GM12801 (cell line): ENCODE results near the gene GALNTL6.

Experiments
- TF ChIP-seq, protein P1 (sequence below): IDR thresholded peaks from one replicate; pipeline ENCODE4 v1.5.1; 2011; ENCODE audit warnings: control low read depth; ENCODE audit not compliant: insufficient read length; ENCODE audit errors: extremely low read depth

GALNTL6 gene

DNA sequence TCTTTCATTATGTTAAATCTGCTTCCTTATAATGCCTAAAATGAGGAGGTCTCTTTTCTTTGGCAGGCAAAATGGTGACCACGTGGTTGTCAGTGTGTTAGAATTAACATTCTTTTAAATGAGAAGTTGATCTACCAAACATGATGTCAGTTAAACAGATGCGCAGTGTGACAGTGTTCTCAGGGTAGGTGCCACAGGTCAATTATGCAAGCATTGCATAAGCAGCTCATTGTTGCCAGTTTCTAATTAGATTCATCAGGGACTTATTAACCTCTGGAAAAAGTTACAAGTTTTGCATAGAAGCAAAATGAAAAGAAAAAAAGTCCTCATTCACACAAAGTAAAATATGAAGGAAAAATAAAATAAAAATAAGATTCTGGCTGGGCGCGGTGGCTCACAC lies 1031.4 kb downstream of the GALNTL6 start:
- TF ChIP-seq, protein P1, sequence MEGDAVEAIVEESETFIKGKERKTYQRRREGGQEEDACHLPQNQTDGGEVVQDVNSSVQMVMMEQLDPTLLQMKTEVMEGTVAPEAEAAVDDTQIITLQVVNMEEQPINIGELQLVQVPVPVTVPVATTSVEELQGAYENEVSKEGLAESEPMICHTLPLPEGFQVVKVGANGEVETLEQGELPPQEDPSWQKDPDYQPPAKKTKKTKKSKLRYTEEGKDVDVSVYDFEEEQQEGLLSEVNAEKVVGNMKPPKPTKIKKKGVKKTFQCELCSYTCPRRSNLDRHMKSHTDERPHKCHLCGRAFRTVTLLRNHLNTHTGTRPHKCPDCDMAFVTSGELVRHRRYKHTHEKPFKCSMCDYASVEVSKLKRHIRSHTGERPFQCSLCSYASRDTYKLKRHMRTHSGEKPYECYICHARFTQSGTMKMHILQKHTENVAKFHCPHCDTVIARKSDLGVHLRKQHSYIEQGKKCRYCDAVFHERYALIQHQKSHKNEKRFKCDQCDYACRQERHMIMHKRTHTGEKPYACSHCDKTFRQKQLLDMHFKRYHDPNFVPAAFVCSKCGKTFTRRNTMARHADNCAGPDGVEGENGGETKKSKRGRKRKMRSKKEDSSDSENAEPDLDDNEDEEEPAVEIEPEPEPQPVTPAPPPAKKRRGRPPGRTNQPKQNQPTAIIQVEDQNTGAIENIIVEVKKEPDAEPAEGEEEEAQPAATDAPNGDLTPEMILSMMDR, result no peak

DNA sequence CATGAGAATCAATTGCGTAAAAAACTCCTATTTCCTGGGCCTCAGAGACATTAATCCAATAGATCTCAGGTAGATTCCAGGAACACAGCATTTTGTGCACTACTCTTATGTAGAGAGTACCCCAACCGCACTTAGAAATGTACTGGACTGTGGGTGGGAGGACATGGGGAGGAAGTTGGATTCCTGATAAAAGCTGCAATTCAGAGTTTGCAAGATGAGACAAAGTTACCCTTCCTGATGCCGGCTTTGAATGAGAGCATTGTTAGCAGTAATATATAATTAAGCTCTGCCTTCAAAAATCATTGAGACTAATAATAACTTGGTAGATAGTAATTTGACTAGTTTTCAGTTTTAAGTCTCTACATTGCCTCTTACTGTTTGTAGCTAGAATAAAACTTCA lies 1032.1 kb downstream of the GALNTL6 start:
- TF ChIP-seq, protein P1, result no peak

DNA sequence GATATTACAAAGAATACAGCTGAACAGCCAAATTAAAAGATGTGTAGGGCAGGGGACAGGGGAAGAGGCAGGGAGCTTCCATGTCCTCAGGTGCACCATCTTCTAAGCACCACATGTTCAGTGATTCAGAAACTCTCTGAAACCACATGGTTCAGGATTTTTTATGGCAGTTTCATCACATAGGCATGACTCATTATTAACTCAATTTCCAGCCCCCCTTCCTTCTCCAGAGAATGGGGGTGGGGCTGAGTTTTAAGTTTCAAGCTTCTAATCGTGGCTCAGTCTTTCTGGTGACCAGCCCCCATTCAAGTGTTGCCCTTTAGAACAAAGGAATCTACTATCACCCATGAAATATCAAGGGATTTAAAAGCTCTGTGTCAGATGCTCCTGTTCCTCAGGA lies 1037.6 kb downstream of the GALNTL6 start:
- TF ChIP-seq, protein P1, result no peak

DNA sequence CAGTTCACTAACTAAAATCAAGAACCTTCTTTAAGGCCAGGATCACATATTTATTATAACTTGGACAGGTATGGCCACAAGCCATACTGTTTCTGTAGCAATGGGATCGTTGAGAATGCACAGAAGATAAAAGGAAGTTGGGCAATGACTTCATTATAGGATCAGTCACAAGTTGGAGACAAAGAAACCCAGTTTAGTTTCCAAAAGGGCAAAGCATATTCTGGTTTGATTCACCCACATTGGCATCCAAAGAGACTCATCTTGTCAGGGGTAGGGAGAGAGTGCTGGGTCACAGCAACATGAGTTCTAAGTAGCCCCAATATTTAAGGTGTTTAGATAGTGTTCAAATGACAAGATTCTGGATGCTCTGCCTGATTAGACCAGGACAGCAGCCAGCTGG lies 1038.3 kb downstream of the GALNTL6 start:
- TF ChIP-seq, protein P1, result no peak

DNA sequence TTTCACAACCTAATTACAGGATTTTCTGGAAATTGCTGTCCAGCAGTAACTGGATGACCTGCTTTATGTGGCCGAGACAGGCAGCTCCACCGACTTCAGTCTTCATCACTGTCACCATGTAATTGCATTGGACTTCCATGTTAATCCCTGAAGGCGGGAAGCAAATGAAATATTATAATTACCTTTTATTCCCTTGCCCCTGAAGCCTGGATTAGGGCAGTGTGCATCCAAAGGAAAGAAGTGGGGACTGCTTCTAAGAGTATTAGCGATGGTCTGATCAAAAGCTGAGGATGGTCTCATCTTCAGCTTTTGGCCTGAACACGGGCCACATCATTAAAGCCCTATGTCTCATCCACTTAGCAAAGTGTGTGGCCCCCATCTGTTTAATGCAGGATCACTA lies 1043.8 kb downstream of the GALNTL6 start:
- TF ChIP-seq, protein P1, result no peak

DNA sequence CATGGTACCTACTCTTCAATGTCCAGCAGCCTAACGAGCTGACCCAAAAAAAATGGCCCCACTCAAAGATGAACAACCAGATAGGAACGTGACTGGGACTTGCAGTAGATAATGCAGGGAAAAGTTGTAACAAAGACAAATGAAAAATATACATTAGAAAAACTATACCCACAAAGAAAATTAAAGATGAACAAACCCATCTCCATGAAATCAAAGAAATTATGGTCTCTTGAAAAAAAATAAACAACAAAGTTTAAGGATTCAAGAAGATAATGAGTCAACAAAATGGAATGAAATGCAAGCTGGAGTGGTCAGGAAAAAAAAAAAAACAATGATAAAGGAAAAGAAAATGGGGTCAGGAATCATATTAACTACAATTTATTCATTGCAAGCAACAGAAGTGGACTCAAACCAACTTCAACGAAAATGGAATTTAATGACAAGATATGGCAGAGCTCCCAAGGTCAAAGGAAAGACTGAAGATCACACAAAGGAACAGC lies 1045.6 kb downstream of the GALNTL6 start:
- TF ChIP-seq, protein P1, result no peak

DNA sequence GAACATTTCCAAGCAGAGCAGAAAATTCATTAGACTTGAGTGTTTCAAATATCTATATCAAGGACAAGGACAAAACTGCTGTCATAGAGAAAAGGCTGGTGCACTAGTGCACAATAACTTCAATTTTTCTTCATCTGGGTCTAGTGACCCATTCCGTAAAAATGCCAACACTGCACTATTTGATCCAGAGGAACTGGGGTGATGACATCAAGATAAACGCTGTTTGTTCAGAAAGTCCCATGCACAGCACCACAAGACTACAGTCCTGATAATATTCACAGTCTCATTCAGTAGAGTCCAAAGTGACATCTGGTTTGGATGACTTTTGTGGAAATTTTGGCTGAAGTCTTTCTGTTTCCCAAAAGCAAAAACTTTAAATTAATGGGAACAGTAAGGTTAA lies 1051.9 kb downstream of the GALNTL6 start:
- TF ChIP-seq, protein P1, result no peak
